NCI-H748 (cell line): ENCODE data around the gene COG5.
"Not testable (repeated sequence)": the region's sequence is repeated elsewhere in the genome, so short reads cannot be mapped to it uniquely, and the experiment has no call there.

Source experiments
- DNase-seq: peaks from one replicate; lab custom pipeline; 2025; ENCODE audit not compliant: unreplicated experiment; lab: John Stamatoyannopoulos, UW

Gene COG5

DNA sequence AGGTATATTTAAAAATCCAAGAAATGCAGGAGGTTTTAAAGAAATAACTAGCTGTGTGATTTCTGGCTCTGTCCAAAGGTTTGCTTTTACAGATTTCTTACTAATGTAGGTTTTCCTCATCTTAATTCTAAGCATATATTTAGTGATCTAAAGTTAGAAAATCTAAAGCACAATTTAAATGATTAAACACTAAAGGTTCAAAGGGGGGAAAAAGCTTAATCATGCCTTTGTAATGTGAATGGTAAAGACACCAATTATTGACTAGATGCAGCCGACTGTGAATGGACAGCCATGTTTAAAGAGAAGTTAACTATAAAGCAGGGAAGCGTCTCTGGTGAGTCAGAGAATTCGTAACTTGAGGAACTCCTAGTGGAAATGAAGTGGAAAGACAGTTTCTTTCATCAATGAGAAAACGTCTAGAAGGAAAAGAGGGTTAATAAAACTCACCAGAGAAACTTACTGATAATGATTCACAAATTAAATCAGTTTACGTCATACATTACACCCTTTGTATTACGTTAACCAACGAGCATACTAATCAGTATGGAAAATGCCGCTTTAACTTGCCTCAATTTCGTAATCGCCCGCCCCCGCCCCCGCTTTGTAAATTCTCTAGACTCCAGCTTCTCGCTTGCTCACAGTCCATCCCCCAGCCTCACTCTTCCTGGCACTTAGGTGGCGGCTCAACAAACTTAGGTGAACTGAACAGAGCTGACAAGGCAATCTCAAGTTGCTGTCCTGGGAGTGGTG is 396.1 kb downstream of the COG5 start:
- peak; percentile 70 for DNase-seq

DNA sequence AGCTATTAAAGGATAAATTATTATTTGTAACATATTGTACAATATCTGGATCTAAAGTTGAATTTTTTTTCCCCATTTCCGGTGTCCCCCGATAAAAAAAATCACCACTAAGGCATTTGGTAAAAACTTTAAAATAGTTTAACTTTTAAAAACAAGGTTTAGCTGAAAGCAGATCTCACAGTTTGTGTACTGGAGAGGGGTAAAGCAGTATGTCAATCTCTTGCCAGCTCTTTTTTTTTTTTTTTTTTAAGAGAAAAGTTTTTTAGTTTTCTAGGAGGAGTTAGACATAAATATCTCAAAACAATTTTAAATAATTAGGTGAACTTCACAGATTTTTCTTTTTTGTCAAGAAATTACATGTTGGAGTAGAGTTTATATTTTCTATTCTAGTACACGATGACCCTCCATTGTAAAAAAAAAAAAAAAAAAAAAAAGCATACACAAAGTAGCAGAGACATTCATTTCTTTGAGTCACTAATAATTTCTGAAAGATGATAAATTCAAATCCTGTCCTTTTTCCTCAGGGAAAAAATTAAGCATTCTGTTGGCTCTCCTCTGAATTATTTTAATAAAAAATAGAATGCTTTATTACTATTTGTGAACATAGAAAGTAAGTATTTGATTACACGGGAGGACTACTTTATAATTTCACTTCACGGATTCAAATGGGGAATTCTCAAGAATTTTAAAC is 396.8 kb downstream of the COG5 start:
- no peak for DNase-seq

DNA sequence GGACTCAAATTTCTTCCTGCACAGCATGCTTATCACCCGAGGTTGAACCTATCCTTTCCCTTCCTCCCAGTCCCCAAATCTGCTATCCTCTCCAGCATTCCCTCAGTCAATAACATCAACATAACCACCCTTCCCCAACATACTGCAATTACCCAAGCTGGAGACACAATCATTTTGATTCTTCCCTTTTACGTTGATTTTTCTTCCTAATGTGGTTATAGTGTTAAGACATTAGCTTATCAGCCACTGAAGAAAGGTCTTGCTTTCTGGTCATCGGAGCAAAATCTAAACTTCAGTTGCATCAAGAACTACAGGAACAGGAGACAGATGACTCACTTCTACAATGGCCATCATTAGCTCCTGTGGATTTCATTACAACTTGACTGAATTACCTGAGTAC is 398.4 kb downstream of the COG5 start:
- DNase-seq = no peak

DNA sequence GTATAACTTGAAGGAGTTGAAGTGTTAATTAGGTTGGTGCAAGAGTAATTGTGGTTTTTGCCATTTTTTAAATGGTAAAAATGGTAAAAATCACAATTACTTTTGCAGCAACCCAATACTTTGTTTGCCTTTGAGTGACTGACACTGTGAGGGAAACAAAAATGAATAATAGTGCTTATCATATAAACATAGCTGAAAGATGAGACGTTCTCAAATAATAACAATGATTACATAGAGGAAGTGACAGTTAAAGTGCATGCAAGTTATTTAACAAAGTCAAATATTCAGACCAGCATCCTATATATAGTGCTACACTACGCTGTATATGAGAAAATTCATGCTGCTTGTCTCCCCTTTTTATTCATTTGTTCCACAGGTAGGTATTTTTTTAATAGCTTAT is 399.6 kb downstream of the COG5 start:
- no peak for DNase-seq

DNA sequence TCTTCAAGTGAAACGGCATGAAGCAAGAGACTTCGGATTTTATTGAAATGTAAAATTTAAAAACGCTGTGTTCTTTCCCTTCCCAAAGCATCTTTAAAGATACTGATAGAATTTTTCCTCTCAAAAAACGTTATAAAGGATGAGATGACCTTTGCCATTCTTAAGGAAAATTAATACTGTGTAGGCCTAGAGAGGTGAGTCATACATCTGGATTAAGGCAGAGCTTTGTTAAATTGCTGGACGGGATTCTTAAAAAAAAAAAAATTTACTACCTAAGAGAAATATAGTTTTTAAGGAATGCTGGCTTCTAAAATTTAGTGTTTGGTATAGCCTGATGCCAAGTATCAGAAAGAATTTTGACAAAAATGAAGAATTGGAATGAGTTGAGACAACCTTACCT is 401.2 kb downstream of the COG5 start:
- no peak for DNase-seq

DNA sequence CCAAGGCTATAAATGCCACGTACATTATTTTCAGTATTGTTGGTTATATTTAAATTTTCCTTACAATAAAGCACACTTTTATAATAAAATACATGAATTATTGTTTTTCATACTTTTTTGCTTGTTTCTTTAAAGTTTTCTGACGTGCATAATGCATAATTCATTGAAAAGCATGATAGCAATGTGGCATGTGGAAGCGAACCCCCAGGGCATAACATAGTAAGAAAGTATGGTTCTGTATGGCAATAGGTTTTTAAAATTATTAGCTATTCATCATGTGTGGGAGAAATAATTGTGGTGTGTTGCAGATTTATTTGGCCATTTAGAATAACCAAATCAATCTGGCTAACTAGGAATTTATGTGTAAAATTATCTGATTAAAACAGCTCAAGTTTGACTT is 402.3 kb downstream of the COG5 start:
- DNase-seq = no peak

DNA sequence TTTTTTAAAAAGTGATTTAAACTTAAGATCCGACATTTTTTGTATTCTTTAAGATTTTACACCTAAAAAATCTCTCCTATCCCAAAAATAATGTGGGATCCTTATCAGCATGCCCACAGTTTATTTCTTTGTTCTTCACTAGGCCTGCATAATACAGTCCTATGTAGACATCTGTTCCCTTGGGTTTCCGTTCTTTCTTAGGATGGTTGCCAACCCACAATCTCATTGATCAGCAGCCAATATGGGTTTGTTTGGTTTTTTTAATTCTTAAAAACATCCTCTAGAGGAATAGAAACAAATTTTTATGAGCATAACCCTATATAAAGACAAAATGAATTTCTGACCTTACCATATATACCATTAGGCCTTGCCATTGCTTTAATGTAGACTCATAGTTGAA is 403.3 kb downstream of the COG5 start:
- no peak for DNase-seq

DNA sequence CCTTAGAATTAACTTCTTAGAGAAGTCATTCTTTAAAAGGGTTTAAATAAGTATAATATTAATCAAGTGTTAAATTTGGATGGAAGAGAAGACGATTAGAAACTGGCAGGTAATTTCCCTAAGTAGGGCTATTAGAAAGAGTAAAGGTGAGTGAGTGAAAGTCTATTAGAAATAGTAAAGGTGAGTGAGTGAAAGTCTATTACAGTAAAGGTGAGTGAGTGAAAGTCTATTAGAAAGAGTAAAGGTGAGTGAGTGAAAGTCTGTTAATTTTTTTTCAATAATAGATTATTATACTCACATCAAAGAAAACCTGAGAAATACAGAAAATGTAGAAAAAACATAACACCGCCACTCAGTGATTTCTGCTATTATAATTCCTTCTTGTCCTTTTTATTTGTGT is 405.7 kb downstream of the COG5 start:
- DNase-seq = no peak

DNA sequence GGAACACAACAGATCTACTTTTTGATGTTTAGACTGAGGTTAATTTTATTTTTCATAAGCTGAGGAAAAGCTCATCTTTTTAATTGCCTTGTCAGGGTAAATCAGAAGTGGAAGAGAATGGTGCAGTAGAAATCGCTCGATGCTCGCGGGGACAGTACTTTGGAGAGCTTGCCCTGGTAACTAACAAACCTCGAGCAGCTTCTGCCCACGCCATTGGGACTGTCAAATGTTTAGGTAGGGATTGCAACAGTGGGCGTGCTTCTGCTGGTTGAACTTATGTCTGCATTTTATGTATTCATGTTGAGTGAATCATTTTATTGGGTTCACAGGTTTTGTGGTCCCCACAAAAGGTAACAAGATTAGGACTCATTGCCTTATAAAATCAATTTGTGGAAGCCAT is 406.6 kb downstream of the COG5 start:
- no peak for DNase-seq

DNA sequence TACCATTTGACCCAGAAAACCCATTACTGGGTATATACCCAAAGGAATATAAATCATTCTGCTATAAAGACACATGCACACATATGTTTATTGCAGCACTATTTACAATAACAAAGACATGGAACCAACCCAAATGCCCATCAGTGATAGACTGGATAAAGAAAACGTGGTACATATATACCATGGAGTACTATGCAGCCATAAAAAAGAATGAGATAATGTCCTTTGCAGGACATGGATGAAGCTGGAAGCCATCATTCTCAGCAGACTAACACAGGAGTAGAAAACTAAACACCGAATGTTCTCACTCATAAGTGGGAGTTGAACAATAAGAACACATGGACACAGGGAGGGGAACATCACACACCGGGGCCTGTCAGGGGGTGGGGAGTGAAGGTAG is 408.0 kb downstream of the COG5 start:
- not testable (repeated sequence) for DNase-seq

DNA sequence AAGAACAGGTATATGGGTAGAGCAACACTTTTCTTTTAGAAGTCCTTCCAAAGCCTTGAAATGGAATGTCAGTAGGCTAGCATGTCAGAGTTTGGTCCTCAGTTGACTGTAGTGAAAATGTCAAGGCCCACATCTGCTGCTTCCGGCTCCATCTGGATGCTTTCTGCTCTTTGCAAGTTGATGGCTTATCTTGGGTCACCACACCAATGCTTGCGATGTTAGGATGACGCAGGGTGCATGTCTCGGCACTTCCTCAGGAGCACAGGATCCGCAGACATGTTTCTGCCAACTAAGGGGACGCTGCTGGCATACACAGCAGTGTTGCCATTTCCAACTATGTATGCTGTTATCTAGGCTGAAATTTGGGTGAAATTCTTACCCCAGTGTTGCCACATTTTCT is 408.9 kb downstream of the COG5 start:
- no peak for DNase-seq

DNA sequence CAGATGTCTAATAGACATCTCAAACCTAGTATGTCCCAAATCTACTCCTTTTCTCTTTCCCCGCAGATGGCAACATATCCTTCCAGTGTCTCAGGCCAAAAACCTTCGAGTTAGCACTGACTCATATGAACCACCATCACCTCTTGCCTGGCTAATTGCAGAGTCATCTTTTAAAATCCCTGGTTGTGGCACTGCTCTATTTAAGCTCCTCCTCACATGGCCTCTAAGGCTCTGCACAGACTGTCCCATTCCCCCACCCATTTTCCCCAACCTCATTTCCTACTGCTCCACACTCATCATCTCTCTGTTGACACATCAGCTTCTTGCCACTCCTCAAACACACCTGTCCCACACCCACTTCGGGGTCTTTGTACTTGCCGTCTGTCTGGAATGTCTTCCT is 411.7 kb downstream of the COG5 start:
- DNase-seq = no peak
